Heart right ventricle (tissue), 16 donors: ENCODE measurements around the gene ADNP. TPM values are rescaled to one million over a fixed set of nuclear protein-coding genes. Genes with fewer than 3 reads are reported as not detected.

Experiments used
- ATAC-seq, 8 donors: fragments of 200-7000 bp; cut with Tn5 transposase; one replicate each; pipeline ENCODE4 v1.9.1; 2020; ENCODE audit warnings: mild to moderate bottlenecking in 8 of 8, moderate library complexity in 8 of 8, moderate number of reproducible peaks in 1 of 8
- DNase-seq, 2 donors: peaks; one replicate each; pipeline ENCODE4 v3.0.0-alpha.2; 2020
- H3K27ac ChIP-seq, 10 donors: fragments of 200-600 bp; sonication (generic) in 2 of 10; one replicate each; pipeline versions ENCODE4 v1.5.0 to v1.8.0; 2020 to 2022; ENCODE audit warnings: mild to moderate bottlenecking in 3 of 10
- H3K27me3 ChIP-seq, 7 donors: fragments of 200-600 bp; one replicate each; pipeline ENCODE4 v1.8.0; 2021 to 2022; ENCODE audit warnings: mild to moderate bottlenecking in 2 of 7
- H3K36me3 ChIP-seq, 9 donors: fragments of 200-600 bp; sonication (generic) in 1 of 9; one replicate each; pipeline versions ENCODE4 v1.5.0 to v1.8.0; 2020 to 2022; ENCODE audit warnings: mild to moderate bottlenecking in 2 of 9
- H3K4me1 ChIP-seq, 9 donors: fragments of 200-600 bp; sonication (generic) in 1 of 9; one replicate each; pipeline versions ENCODE4 v1.5.0 to v1.8.0; 2020 to 2022; ENCODE audit warnings: mild to moderate bottlenecking in 4 of 9
- H3K4me3 ChIP-seq, 10 donors: fragments of 200-600 bp; sonication (generic) in 2 of 10; one replicate each; pipeline versions ENCODE4 v1.5.0 to v1.8.0; 2020 to 2022; ENCODE audit warnings: mild to moderate bottlenecking in 7 of 10, moderate library complexity in 2 of 10
- H3K9me3 ChIP-seq, 11 donors: fragments of 200-600 bp in 10 of 11; sonication (generic) in 2 of 11; one replicate each; pipeline versions ENCODE4 v1.5.0 to v1.8.0; 2013 to 2022; ENCODE audit warnings: mild to moderate bottlenecking in 2 of 11, control low read depth in 1 of 11, moderate library complexity in 1 of 11
- WGBS, 2 donors: extraction: QIAGEN DNeasy Blood & Tissue Kit; methylation state at CpG; one replicate each; pipeline ENCODE4 v1.1.7; 2013; ENCODE audit warnings: inconsistent platforms in 1 of 2; 5-methylcytosine and 5-hydroxymethylcytosine counted together
- intact Hi-C, 10 donors: fragments of 100-400 bp; cut with DNase I; formaldehyde crosslinking; loops; one replicate each; pipeline versions ENCODE4 v1.11.1 to v1.14.2; 2022
- polyA plus RNA-seq, 2 donors: library from polyadenylated mRNA; stranded (reverse); fragments of 200-250 nt; gene quantifications; one replicate each; pipeline ENCODE4 v1.2.3, GENCODE V29; 2013
- total RNA-seq, 10 donors: library from RNA; stranded (reverse); fragmentation: NEBNext Ultra II Directional in 3 of 10; extraction: Animal tissue kit (Norgen Biotek cat#: 25700) in 3 of 10; gene quantifications; one replicate each; pipeline versions ENCODE4 v1.2.1 to v1.2.4, GENCODE V29; 2021 to 2023
- TF ChIP-seq, protein P1 (sequence below), 9 donors: fragments of 200-600 bp; sonication (generic) in 2 of 9; IDR thresholded peaks; one replicate each; pipeline versions ENCODE4 v1.5.0 to v1.8.0; 2021 to 2022; ENCODE audit warnings: antibody characterized with exemption in 9 of 9, mild to moderate bottlenecking in 5 of 9, moderate library complexity in 1 of 9
- donor health status: Arrhythmogenic right ventricular cardiomyopathy.
- donor health status: ischemic (EF 13 %, LVEDD 7.1; RV severe dilation, severe dysfunction).
- donor health status: healthy with polysubstance abuse.
- donor health status: DM: no; HTN: yes; CAD: no.
- donor health status: DM: no; HTN: no; CAD: no.
- donor health status: ischemic (EF 25% LVEDD 6.9; RV normal size, moderate dysfunction).
- donor health status: ischemic (EF 25% LVEDD 5.7; RV mildly dilated, moderate dysfunction).
- donor health status: healthy.
- donor health status: DM: yes; HTN: yes; CAD: no.
- donor health status: Ischemic cardiomyopathy.
- donor health status: ischemic (EF 35%, LVEDD 5.7; RV mildly dilated, moderate dysfunction).
- donor health status: nonischemic (EF 11% LVEDD 7.7; RV severe dilation, severe dysfunction).
- donor health status: DM: yes; HTN: yes; CAD: no.
- donor health status: PGD.
- donor health status: ischemic (EF 29% LVEDD 5.4; RV normal size, mild dysfunction).
- donor health status: nonischemic (EF 23%, LVEDD 6.1; RV moderate dilation, normal function).

Gene ADNP
- total and polyA plus RNA-seq, 12 donors: 14.6 to 46.1 (median 37.9) TPM

DNA sequence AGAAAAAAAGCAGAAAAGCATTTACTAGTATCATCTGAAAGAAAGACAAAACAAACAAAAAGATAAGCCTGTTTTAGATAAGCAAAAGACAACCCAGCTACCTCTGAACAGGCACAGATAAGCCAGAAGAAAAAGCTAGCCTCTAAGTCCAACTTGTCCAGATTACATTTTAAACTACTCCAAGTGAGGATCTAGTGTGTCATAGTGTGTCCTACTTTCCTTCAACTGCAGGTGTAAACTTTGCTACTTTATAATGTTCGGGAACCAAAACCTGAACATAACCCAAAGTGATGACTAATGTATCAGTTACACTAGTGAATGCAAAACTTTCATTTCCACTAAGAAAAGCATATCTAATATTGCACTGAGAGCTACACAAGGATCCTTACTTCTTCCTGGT lies 19.5 kb downstream of the ADNP start:
- intact Hi-C loops: loop anchor here in 1 of 10 donors (10.0 kb wide), 1 partner anchor 117 kb away; the partner anchor contains the start of gene BCAS4
- DNase-seq (no peak), ATAC-seq (no peak)
- peaks cover 0 to 7% (median 0%) of the 10 kb centered on the region in 9 donors for H3K36me3 ChIP-seq
- no peak overlapping the region for H3K27ac ChIP-seq
- H3K27me3 ChIP-seq: no peaks in the 10 kb centered on the region
- peaks cover 7 to 88% (median 51%) of the 10 kb centered on the region in 9 donors for H3K4me1 ChIP-seq
- no peaks in the 10 kb centered on the region for H3K9me3 ChIP-seq
- TF ChIP-seq, protein P1, sequence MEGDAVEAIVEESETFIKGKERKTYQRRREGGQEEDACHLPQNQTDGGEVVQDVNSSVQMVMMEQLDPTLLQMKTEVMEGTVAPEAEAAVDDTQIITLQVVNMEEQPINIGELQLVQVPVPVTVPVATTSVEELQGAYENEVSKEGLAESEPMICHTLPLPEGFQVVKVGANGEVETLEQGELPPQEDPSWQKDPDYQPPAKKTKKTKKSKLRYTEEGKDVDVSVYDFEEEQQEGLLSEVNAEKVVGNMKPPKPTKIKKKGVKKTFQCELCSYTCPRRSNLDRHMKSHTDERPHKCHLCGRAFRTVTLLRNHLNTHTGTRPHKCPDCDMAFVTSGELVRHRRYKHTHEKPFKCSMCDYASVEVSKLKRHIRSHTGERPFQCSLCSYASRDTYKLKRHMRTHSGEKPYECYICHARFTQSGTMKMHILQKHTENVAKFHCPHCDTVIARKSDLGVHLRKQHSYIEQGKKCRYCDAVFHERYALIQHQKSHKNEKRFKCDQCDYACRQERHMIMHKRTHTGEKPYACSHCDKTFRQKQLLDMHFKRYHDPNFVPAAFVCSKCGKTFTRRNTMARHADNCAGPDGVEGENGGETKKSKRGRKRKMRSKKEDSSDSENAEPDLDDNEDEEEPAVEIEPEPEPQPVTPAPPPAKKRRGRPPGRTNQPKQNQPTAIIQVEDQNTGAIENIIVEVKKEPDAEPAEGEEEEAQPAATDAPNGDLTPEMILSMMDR (IDR thresholded peaks at IDR 0.05): no peak
- WGBS, 2 donors: 64 to 66% methylated on average over 1 of the region's 1 CpG
- no peak overlapping the region for H3K4me3 ChIP-seq

DNA sequence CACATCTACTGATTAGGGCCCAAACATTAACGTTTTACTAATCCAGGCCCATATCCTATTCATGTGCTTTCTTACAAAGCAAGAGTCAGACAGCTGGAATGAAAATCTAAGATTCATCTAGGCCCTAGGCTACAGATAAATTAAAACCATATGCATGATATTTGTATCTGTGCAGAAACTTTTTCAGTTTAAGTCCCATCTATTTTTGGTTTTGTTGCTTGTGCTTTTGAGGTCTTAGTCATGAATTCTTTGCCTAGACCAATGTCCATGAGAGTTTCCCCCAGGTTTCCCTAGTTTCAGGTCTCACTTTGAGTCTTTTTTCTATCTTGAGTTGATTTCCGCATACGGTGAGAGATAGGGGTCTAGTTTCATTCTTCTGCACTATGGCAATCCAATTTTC lies 20.2 kb downstream of the ADNP start:
- TF ChIP-seq, protein P1 (IDR thresholded peaks at IDR 0.05): no peak
- Histone ChIP-seq H3K4me1 (peaks cover 7 to 88% (median 44%) of the 10 kb centered on the region in 9 donors), H3K9me3 (no peaks in the 10 kb centered on the region), H3K27ac (no peak overlapping the region), H3K4me3 (no peak overlapping the region), H3K36me3 (peaks cover 0 to 6% (median 0%) of the 10 kb centered on the region in 9 donors), H3K27me3 (no peaks in the 10 kb centered on the region)
- 56 to 65% methylated on average over 3 of the region's 3 CpGs for WGBS, 2 donors
- no peak for ATAC-seq
- intact Hi-C loops: loop anchor here in 1 of 10 donors (10.0 kb wide), 1 partner anchor 116 kb away; the partner anchor contains the start of gene BCAS4
- DNase-seq: no peak

DNA sequence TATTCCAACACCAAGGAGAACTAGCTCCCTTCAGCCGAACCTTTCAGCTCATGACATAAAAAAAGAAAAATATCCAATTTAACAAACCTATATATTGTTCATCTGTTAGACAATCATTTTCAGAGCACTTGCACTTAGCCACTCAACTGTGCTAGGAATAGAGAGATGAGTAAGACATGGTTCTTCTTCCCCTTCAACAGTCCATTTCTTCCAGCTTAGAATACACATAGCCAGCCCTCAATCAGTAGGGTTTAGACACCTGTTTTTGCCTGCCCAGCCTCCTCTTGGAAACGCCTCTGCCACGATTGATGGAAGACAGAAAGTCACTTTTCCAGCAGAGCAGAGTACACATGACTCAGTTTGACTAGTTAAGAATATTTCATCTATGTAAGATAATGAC lies 21.8 kb downstream of the ADNP start:
- H3K4me1 ChIP-seq: peaks cover 2 to 88% (median 44%) of the 10 kb centered on the region in 9 donors
- TF ChIP-seq, protein P1 (IDR thresholded peaks at IDR 0.05): no peak

DNA sequence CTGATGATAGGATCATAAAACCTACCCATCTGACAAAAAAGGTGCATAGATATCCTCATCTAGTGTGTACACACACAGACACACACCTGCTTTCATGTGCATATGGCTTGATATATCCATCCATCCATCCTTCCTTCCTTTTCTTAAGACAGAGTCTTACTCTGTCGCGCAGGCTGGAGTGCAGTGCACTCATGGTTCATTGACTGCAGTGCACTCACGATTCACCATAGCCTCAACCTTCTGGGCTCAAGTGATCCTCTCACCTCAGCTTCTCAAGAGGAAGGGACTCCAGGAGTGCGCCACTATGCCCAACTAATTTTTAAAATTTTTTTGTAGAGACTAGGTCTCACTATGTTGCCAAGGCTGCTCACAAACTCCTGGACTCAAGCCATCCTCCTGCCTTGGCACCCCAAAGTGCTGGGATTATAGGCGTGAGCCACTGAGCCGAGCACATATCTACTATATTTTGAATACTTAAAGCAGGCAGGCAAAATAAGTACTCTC lies 27.1 kb downstream of the ADNP start:
- ATAC-seq (no peak), DNase-seq (no peak)
- 68 to 72% methylated on average over 6 of the region's 6 CpGs for WGBS, 2 donors
- intact Hi-C loops: no loop called here
- H3K4me3 ChIP-seq: no peak overlapping the region
- H3K36me3 ChIP-seq: peaks cover 0 to 48% (median 4%) of the 10 kb centered on the region in 9 donors
- H3K9me3 ChIP-seq: no peaks in the 10 kb centered on the region
- no peak overlapping the region for H3K27ac ChIP-seq
- H3K4me1 ChIP-seq: peaks cover 0 to 55% (median 16%) of the 10 kb centered on the region in 9 donors
- TF ChIP-seq, protein P1 (IDR thresholded peaks at IDR 0.05): no peak
- H3K27me3 ChIP-seq: no peaks in the 10 kb centered on the region

More for the DNA sequence above, 21.8 kb downstream of the ADNP start:
- ATAC-seq (no peak), DNase-seq (no peak)
- no peaks in the 10 kb centered on the region for H3K27me3 ChIP-seq
- no peaks in the 10 kb centered on the region for H3K9me3 ChIP-seq
- intact Hi-C loops: no loop called here
- no peak overlapping the region for H3K4me3 ChIP-seq
- H3K36me3 ChIP-seq: peaks cover 0 to 6% (median 0%) of the 10 kb centered on the region in 9 donors
- WGBS, 2 donors: 79 to 85% methylated on average over 3 of the region's 3 CpGs
- no peak overlapping the region for H3K27ac ChIP-seq
